B cell (primary cell): ENCODE results near the gene FBN1. TPM values are rescaled to one million over a fixed set of nuclear protein-coding genes. Genes with fewer than 3 reads are reported as not detected.

Experiments used
- ATAC-seq: fragments of 200-7000 bp; cut with Tn5 transposase; one replicate; pipeline ENCODE4 v1.10.0; 2021; ENCODE audit warnings: low read depth, mild to moderate bottlenecking, moderate number of reproducible peaks, moderate library complexity
- CTCF ChIA-PET: fragments of 350-600 bp; sonication (Branson Sonifier 250); formaldehyde crosslinking; loops from one replicate; lab custom pipeline; 2021; ENCODE audit warnings: antibody characterized with exemption, inconsistent platforms; lab: Charles Lee
- POLR2A ChIA-PET: fragments of 350-600 bp; sonication (Branson Sonifier 250); formaldehyde crosslinking; loops from one replicate; lab custom pipeline; 2021; ENCODE audit warnings: antibody characterized with exemption; lab: Charles Lee
- DNase-seq: peaks from one replicate; pipeline ENCODE4 v3.0.0; 2013
- H2AFZ ChIP-seq: 2 replicates; pipeline ENCODE4 v1.6.1; 2012; ENCODE audit warnings: mild to moderate bottlenecking, low read depth, low read length; ENCODE audit not compliant: insufficient read depth, poor library complexity, severe bottlenecking
- H3K27ac ChIP-seq, 2 donors: 1 replicate in 1 of 2; 2 replicates in 1 of 2; pipeline ENCODE4 v1.5.1; 2012 to 2013; ENCODE audit warnings: low read length in 2 of 2, mild to moderate bottlenecking in 2 of 2, moderate library complexity in 1 of 2
- H3K27me3 ChIP-seq, 4 experiments: fragments of 200-600 bp in 1 of 4; sonication (generic) in 1 of 4; replicated peaks in 1 of 4; 1 replicate in 2 of 4; 2 replicates in 2 of 4; pipeline versions ENCODE4 v1.6.1 to v1.7.0; 2013 to 2016; ENCODE audit warnings: low read length in 3 of 4, mild to moderate bottlenecking in 2 of 4, mixed read lengths in 1 of 4, moderate library complexity in 1 of 4; ENCODE audit not compliant: insufficient read depth in 4 of 4, control insufficient read depth in 3 of 4; ENCODE audit errors: control extremely low read depth in 1 of 4
- H3K36me3 ChIP-seq, 2 experiments: replicated peaks in 1 of 2; 1 replicate in 1 of 2; 2 replicates in 1 of 2; pipeline versions ENCODE4 v1.6.1 to v1.7.1; 2013; ENCODE audit warnings: low read length in 1 of 2; ENCODE audit not compliant: insufficient read depth in 2 of 2, control insufficient read depth in 1 of 2; ENCODE audit errors: control extremely low read depth in 1 of 2, extremely low read depth in 1 of 2
- H3K4me1 ChIP-seq, 2 donors: fragments of 200-600 bp in 1 of 2; sonication (generic) in 1 of 2; 1 replicate in 1 of 2; 2 replicates in 1 of 2; pipeline versions ENCODE4 v1.5.1 to v1.6.1; 2013 to 2017; ENCODE audit warnings: low read length in 2 of 2; ENCODE audit not compliant: control insufficient read depth in 2 of 2, insufficient read depth in 2 of 2
- H3K4me2 ChIP-seq: replicated peaks from 2 replicates; pipeline ENCODE3; 2012; ENCODE audit warnings: mild to moderate bottlenecking, low read depth, low read length; ENCODE audit not compliant: poor library complexity, severe bottlenecking
- H3K4me3 ChIP-seq, 5 experiments: fragments of 200-600 bp in 1 of 5; sonication (generic) in 1 of 5; 1 replicate in 3 of 5; 2 replicates in 2 of 5; pipeline versions ENCODE4 v1.5.1 to v1.7.0; 2011 to 2016; ENCODE audit warnings: low read length in 4 of 5, mild to moderate bottlenecking in 4 of 5, low read depth in 2 of 5, control low read depth in 1 of 5, moderate library complexity in 1 of 5; ENCODE audit not compliant: insufficient read depth in 1 of 5; ENCODE audit errors: control extremely low read depth in 1 of 5, extremely low read depth in 1 of 5
- H3K79me2 ChIP-seq: fragments of 200-600 bp; sonication (generic); one replicate; pipeline ENCODE4 v1.6.0; 2016; ENCODE audit warnings: low read length; ENCODE audit not compliant: control insufficient read depth, insufficient read depth
- H3K9ac ChIP-seq: fragments of 200-600 bp; sonication (generic); 2 replicates; pipeline ENCODE4 v1.6.1; 2017; ENCODE audit warnings: mild to moderate bottlenecking, low read length, moderate library complexity
- H3K9me3 ChIP-seq, 3 donors: one replicate each; pipeline versions ENCODE4 v1.6.1 to v1.7.1; 2013; ENCODE audit warnings: low read length in 2 of 3; ENCODE audit not compliant: control insufficient read depth in 2 of 3, insufficient read depth in 1 of 3; ENCODE audit errors: control extremely low read depth in 1 of 3
- H4K20me1 ChIP-seq: 2 replicates; pipeline ENCODE4 v1.6.0; 2012; ENCODE audit warnings: mild to moderate bottlenecking, low read length; ENCODE audit not compliant: insufficient read depth, control insufficient read depth, poor library complexity, severe bottlenecking
- H3K27ac Mint-ChIP-seq: one replicate; pipeline ENCODE4 v1.8.0; 2021; ENCODE audit warnings: mixed read lengths
- H3K27me3 Mint-ChIP-seq: one replicate; pipeline ENCODE4 v1.8.0; 2021; ENCODE audit warnings: mixed read lengths
- H3K4me1 Mint-ChIP-seq: one replicate; pipeline ENCODE4 v1.8.0; 2021; ENCODE audit warnings: mixed read lengths
- H3K4me3 Mint-ChIP-seq: one replicate; pipeline ENCODE4 v1.8.0; 2021; ENCODE audit warnings: mixed read lengths
- H3K9me3 Mint-ChIP-seq: one replicate; pipeline ENCODE4 v1.8.0; 2022; ENCODE audit warnings: mixed read lengths; ENCODE audit not compliant: insufficient read depth
- CTCF ChIP-seq: fragments of 200-600 bp; IDR thresholded peaks from one replicate; pipeline ENCODE4 v1.8.0; 2022; ENCODE audit warnings: antibody characterized with exemption, mild to moderate bottlenecking
- EZH2 ChIP-seq: IDR thresholded peaks from 2 replicates; pipeline ENCODE4 v1.6.1; 2012; ENCODE audit warnings: borderline replicate concordance, low read depth, mild to moderate bottlenecking, moderate library complexity, low read length; ENCODE audit not compliant: insufficient read depth, poor library complexity, severe bottlenecking
- WGBS: methylation state at CpG from one replicate; pipeline ENCODE4 v1.1.5; 2013; ENCODE audit warnings: missing lambda C conversion rate; ENCODE audit not compliant: insufficient coverage; 5-methylcytosine and 5-hydroxymethylcytosine counted together
- intact Hi-C: fragments of 100-400 bp; cut with micrococcal nuclease; formaldehyde crosslinking; loops from one replicate; pipeline ENCODE4 v1.10.0; 2022
- polyA plus RNA-seq: library from polyadenylated mRNA; depleted of rRNA; stranded (reverse); fragments of >200 nt; gene quantifications from 2 replicates; pipeline ENCODE4 v1.2.3, GENCODE V29; 2012
- total RNA-seq, 2 donors: library from RNA; stranded (reverse); fragments of 120-200 nt in 1 of 2; gene quantifications; 1 replicate in 1 of 2; 2 replicates in 1 of 2; pipeline versions ENCODE4 v1.2.3 to v1.2.4, GENCODE V29; 2013 to 2022

FBN1 gene
- total and polyA plus RNA-seq, 2 donors (not counting 1 experiment from before 2014, with no cell fraction given) = 0.15 to 0.25 TPM

GRCh38 chr15:48570822-48571221, 74.7 kb downstream of the FBN1 start:
- Histone ChIP-seq H3K4me3 (no peak overlapping the region), H3K36me3 (no peaks in the 10 kb centered on the region), H3K4me2 (no peak overlapping the region), H3K27me3 (no peaks in the 10 kb centered on the region), H2AFZ (no peak overlapping the region), H3K27ac (no peak overlapping the region), H3K79me2 (no peaks in the 10 kb centered on the region), H4K20me1 (no peaks in the 10 kb centered on the region), H3K9ac (no peak overlapping the region), H3K9me3 (no peaks in the 10 kb centered on the region), H3K4me1 (no peaks in the 10 kb centered on the region)
- no peak overlapping the region for H3K4me3 Mint-ChIP-seq
- intact Hi-C loops = no loop called here
- CTCF ChIA-PET = no interaction called here
- DNase-seq (no peak), ATAC-seq (no peak)
- H3K27me3 Mint-ChIP-seq = no peaks in the 10 kb centered on the region
- POLR2A ChIA-PET = no interaction called here
- H3K4me1 Mint-ChIP-seq = no peaks in the 10 kb centered on the region
- 100% methylated on average over 1 of the region's 1 CpG for WGBS
- no peak overlapping the region for H3K27ac Mint-ChIP-seq
- no peaks in the 10 kb centered on the region for H3K9me3 Mint-ChIP-seq
- TF ChIP-seq CTCF (no peak), EZH2 (no peak)

- Mint-ChIP-seq H3K27ac (no peak overlapping the region), H3K4me1 (no peaks in the 10 kb centered on the region)
- H3K79me2 ChIP-seq = no peaks in the 10 kb centered on the region
Measured at GRCh38 chr15:48569591-48570302, 75.8 kb downstream of the FBN1 start.

More at GRCh38 chr15:48569591-48570302, 75.8 kb downstream of the FBN1 start:
- Histone ChIP-seq H3K27ac (no peak overlapping the region), H3K4me1 (no peaks in the 10 kb centered on the region), H4K20me1 (no peaks in the 10 kb centered on the region), H3K4me2 (no peak overlapping the region), H2AFZ (no peak overlapping the region), H3K27me3 (no peaks in the 10 kb centered on the region), H3K4me3 (no peak overlapping the region), H3K9me3 (no peaks in the 10 kb centered on the region), H3K9ac (no peak overlapping the region), H3K36me3 (no peaks in the 10 kb centered on the region)
- TF ChIP-seq EZH2 = no peak
- no peak for TF ChIP-seq CTCF
- CTCF ChIA-PET = no interaction called here
- Mint-ChIP-seq H3K27me3 (no peaks in the 10 kb centered on the region), H3K4me3 (no peak overlapping the region), H3K9me3 (no peaks in the 10 kb centered on the region)
- intact Hi-C loops = no loop called here
- POLR2A ChIA-PET = no interaction called here
- WGBS = 100% methylated on average over 1 of the region's 3 CpGs
- no peak for DNase-seq
- no peak for ATAC-seq
